Fibroblast of the conjunctiva (primary cell): ENCODE data around the gene PRR5L.

ENCODE experiments used
- DNase-seq: peaks from one replicate; pipeline ENCODE4 v3.0.0-alpha.2; 2010; ENCODE audit warnings: low read depth

Gene PRR5L

DNA sequence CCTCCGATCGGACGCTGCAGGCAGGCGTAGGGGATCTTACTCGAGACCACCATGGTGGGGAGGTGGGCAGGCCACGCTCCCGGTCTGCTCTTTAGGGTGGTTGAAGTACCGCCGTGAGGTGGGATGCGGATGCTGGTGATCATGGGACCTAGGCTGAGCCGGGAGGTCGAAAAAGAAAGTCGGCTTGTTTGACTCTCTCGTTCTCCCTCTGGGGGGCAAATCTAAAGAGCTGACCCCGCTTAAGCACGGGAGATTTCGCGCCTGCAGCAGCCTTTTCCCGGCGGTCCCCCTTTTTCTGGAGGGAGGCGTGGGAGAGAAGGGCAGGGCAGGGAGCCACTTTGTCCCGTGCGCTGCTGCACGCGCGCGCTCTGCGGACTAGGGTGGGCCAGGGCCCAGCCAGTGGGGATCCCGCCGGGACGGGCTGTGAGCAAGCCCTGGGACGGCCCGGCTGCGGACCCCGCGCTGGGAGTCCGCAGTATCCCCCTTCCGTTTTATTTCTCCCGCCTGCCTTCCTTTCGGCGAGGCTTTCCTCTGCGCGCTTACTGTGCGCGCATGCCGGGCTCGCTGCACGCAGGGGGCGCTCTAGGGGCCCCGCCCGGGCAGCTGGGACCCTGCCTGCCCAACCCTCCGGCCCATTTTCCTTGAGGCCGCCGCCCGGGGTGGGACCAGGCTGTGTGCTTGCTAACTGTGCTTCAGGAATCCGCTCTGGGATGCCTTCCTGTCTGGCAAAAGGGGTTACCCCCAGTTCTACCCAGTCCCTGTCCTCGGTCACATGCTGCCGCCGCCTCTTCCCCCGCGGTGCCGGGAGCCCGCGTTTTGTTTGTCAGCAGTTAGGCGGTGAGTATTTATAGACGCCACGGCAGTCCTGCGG, 81.0 kb downstream of the PRR5L start:
- DNase-seq: no peak

DNA sequence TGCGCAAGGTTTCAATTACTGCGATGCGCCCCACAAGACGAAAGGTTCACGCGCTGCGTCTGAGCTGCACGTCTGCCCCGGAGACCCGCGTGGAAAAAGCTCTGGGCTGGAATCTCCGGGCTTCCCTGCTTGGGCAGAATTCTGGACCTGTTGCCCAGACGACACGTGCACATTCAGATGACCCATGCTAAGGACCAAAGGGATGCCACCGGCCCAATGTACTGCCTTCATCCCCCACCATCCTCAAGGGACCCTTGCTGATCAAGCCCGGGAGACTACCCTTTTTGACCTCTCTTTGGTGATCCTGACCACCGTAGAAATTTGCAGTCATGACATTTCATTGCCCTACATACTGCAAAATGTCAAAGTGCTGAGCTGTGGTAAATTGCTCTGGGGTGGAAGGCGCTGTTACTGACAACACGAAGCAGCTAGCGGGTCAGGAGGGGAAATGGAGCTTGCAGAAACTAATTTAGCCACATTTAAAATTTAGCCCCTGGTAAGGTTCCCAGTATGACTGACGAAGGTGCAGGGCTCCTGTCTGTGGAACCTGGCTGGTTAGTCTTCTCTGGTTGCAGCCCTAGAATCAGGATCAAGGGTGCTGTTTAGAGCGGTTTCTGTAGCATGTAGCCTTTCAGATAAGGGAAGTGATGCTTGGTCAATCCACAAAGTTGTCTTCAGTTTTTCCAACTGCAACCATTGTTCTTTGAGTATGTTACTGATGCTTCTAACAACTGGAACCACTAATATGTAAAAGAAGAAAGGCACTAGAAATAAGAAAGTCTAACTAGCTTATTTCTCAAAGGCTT, 81.9 kb downstream of the PRR5L start:
- DNase-seq: no peak

DNA sequence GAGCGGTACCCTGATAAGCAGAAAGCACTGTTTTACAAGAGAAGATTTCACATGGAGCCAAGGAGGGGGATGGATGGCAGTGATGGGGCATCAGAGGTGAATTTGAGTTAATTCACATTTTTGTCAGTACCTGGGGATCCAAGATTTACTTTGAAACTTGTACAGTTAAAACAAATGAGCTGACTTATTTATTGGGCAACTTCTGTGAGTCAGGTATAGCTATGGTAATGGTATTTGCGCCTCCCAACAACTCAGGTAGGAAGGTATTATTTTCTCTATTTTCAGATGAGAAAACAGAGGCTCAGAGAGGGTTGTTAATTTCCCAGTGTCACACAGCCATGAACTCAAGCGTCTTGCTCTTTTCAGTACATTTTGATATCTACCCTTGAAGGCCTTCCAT, 83.6 kb downstream of the PRR5L start:
- DNase-seq: no peak

DNA sequence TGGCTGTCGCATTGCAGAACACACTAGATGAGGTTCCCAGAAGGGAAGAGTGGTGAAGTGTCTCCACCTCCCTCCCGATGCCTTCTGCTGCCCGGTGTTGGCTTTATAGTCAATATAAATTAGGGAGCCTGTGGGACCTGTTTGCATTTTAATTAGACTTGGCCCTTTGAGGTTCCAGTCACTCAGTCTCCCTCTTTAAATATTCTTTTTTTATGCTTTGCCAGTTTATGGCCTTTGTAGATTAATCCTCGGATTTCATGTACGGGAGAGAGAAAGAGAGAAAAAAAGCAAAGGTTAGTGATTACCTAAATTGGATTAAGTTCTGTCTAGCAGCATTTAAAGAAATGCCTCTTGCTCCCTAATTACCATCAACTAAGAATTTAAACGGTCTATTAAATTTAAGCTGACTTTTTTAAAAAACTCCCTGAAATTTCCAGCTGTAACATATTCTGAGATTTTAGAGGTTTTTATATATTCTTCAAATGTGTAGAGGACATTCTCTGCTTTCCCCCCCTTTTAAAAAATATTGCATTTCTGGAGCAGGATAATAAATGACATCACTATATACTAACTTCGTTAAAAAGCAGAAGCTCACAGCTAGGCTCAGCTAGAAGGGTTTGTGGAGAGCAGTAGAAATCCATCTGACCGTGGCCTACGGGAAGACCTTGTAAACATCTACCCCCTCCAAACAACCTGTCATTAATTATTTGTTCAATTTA, 84.4 kb downstream of the PRR5L start:
- DNase-seq: no peak

DNA sequence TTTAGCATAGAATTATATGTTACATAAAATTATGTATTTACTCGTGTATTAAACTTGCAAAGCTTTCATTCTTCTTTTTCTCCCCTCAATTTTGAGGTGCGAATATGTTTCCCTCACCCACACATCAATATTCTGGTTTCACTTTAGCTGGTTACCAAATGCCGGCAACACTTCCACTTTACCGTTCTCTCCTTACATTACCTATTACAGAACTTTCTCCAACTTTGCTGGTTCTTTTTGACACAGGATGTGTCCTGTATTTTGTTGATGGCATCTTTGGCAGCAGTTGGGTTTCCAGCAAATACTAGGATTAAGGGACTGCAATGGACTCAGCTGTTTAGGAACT, 84.9 kb downstream of the PRR5L start:
- DNase-seq: no peak

DNA sequence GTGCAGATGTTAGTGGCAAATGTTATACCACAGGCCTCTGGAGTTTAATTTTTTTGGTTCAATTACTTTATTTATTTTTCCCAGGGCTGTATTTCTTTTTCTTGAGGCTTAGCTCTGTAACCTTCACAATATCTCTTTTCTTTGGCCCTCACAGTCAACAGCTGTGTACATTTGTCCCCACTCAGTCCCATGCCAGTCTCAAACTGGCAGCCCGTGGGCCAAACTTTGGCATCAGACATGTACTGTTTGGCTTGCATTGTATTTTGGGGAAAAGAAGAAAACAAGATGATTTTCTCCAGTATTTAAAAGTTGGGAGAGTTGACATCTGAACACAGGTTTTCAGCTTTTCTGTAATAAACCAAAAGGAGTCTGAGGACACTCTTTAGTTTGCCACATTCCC, 87.1 kb downstream of the PRR5L start:
- DNase-seq: no peak

DNA sequence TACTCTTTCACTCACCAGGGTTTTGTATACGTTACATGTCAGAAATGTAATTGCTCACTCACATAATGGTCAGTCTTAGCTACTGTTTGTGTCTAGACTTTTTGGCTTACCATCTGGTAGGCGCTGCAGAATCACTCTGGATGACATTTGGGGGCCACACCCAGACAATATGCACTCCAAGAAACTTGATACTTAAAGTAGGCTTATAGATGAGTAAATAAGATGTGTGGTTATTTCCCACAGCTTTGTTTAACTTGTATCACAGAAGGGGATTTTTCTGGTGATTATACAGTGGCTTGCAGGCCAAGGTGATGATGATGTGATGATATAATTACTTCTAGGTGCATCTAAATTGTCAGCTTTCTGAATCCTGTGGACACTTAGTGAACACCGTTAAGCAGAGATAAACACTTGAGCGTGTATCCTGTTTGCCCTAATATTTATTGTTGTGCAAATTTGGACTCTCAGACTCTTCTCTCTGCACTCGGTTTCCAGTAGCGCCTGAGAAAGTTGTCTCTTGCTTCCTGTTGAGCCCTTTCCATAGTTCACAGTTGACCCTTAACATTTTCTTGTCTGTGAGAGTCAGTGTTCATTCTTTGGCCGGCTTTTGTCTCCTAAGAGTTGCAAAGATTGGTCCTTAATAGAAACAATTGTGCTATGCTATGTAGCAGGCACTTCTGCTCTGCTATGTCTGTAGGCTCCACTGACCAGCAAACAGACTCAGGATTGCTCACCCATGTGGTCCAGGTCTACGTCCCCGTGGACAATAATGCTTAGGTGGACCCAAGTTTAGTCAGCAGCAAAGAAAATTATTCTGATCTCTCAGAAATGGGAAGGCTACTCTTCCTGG, 89.3 kb downstream of the PRR5L start:
- peak; percentile 43 for DNase-seq

DNA sequence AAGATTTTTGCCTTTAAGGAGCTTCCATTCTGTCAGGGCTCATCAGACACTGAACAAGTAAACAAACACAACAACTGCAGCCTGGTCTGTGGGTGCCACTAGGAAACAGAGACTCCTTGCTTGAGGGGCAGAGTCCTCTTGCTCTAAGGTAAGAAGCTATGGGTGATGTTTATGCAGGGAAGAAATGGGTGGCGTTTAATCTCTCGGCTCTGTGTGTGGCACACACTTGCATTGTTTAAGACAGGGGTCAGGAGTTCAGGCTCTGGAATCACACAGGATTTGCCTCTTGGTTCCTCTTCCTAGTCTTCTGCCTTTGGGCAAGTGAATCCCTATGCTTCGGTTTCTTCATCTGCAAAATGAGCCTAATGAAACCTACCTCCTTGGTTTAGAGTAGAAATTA, 90.3 kb downstream of the PRR5L start:
- no peak for DNase-seq

DNA sequence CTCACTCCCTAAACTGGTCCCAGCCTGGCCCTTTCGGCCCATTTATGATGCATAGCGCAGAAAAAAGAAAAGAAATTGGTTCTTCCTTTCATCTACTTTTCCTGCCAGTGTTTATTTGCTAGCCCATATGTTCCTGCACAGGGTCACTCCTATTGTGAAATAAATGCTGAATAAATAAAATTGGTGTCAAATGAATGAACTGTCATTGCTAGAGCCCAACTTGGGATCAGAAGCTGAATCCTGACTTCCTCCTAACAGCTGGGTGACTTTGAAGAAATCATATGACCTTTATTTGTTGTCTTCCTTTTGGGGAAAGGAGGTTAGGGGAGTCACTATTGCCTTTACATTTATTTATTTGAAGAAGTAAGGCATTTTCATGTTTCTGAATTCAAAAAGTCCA, 92.0 kb downstream of the PRR5L start:
- no peak for DNase-seq

DNA sequence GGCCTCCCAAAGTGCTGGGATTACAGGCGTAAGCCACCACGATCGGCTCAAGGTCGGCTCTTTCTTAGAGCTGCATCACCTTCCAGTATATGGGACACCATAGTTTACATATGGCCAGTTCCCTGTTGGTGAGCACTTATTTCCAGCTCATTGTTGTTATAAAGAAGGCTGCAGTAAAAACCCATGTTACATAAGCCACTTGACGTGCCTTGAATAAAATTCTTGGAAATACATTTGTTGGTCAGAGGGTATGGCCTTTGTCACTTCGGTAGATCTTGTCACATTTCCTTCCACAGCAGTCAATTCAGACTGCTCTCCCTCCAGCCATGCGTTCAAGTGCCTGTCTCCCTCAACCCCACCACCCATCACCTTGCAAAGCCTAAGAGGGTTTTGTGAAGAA, 92.9 kb downstream of the PRR5L start:
- DNase-seq: no peak

DNA sequence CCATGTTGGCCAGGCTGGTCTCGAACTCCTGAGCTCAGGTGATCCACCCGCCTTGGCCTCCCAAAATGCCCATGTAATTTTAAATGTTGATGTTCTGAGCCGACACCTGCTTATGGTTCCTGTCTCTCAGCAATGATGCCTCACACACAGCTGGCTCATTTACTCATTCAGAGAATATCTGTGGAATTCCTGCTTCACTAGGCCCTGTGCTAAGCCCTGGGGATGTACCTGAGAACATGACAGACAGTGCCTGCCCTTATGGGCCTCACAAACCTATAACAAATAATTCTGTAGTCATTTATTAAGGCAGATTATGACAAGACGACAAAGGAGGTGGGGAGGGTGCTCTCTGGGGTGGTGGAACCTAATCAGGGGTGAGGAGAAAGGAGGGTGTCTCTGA, 93.7 kb downstream of the PRR5L start:
- DNase-seq: no peak

DNA sequence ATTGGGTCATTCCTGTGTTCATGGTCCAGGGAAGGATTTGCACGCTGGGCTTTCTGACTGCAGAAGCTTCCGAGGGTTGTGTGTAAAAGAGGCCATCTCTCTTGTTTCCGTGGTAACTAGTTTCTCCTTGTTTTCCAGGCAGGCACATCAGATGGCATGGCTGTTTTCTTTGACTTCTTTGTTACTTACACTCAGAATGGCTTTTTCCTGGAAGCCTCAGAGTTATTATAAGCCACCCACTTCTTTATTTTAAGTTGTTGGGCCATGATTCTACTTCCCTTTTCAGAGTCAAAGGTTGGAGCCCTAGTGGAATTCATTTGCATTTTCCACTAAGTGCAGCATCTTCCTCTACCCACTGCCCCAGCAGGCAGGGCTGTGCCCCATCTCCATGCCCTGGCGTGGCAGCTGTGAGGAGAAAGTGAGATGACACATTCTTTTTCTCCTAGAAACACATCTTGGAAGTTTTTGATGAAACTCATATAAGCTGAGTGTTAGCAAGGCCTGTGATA, 94.9 kb downstream of the PRR5L start:
- DNase-seq: no peak

DNA sequence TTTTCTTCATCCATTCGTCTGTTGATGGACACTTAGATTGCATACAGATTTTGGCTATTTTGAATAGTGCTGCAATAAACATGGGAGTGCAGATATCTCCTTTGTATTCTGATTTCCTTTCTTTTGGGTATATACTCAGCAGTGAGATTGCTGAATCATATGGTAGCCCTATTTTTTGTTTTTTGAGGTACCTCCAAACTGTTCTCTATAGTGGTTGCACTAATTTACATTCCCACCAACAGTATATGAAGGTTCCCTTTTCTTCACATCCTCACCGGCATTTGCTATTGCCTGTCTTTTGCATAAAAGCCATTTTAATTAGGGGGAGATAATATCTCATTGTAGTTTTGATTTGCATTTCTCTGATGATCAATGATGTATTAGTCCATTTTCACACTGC, 96.1 kb downstream of the PRR5L start:
- DNase-seq: no peak

DNA sequence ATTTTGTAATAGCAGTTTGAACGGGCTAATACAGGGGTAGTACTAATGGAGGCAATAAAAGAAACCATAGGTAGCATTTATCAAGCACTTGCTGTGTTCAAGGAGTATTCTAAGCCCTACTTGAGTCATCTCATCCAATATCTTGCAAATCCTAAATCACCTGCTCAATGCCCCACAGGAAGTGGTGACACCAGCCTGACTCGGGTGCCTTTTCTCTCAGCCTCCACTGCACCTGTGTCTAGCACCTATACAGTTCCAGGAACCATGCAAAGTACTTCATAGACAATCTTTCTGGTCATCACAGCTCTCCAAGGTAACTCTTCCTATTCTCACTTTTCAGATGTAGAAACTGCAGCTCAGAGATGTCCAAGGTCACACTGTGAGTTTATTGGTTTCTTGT, 98.0 kb downstream of the PRR5L start:
- DNase-seq: no peak

DNA sequence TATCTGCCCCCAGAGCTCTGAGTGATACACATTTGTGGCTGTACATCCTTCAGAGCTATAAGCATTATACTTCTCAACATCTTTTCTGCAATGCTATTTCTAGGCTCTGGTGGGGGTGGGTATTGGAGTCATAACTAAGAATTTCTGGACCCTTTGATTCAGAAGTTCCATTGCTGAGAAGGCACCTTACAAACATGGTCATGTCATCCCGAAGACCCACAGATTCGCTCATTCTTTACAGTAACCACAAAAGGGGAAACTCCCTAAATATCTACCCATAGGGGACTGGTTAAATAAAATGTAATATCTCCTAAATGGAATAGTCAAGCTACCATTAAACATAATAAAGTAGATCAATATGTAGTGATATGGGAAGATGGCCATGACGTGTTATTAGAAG, 98.8 kb downstream of the PRR5L start:
- DNase-seq: no peak

DNA sequence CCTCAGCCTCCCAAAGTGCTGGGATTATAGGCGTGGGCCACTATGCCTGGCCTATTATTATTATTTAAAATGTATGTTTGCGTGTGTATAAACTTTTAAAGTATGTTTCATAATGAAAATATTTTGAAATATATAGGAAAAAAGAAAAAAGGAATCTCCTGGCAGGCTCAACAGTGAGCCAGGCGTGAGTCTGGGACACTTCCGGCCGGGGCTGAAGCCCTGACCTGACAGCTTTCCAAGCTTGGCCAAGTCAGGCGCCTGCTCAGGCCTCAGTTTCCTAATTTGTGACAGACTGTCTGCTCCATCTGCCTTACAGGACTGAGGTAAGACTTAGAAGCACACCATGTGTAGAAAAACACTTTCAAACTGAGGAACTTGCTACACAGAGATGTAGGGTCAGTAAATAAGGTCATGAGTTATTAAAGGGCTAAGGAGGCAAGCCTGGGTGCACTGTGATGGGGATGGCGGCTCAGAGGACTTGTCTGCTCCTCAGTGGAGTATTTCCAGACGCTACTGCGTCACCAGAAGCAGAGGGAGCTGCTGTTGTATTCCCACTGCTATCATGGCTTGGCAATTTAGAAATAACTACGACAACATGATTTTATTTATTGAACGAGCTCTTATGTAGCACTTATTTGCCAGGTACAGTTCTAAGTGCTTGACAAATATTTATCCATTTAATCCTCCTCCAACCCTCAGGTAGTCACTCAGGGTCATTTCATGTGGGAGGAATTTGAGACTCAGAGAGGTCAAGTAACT, 100.1 kb downstream of the PRR5L start:
- DNase-seq: no peak

DNA sequence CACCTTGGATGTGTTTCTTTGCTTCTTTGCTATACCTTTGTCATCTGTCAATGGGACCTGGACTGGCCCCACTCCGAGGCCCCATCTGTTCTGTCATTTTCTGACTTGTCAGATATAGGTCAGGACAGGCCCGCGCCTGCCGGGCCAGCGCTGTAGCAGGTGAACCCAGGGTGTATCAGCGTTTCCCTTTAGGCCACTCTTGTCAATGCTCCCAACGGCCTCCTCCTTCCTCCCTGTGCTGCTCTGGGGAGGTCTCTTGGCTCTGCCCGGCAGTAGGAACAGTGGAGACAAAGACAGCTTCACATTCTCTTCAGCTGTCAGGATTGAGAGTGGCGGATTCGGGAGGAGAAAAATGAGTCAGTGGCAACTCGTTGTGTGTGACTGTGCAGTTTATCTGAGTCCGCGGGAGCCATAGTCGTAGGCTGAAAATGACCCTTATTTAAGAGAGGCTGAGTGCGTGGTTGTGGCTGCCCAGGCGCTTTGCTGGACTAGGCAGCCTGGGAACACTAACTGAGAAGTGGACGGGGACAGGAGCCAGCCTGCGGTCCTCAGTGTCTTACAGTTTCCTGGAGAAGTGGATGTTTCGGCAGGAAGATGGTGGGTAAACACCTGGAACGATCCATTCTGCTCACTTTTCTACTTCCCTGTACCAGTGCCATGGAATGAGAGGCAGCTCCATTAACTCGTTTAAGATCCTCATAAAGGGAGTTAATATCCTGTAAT, 102.3 kb downstream of the PRR5L start:
- no peak for DNase-seq

DNA sequence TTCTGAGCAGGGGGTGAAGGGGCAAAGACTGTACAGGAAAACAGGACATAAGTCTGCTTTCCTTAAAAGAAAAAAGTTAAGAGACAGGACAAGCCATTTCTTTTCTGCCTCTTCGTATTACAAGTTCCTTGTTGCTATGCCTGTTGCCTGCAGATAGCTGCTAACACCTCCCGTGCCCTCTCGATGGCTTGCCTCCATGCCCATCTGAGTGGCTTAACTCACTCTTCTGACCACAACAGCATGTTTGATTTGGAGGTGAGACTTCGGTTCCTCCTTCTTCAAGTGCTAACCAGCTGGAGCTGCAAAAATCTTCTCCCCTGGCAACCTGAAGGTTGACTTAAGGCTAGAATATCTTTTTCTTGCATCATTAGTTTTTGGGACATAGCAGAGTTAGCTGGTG, 103.1 kb downstream of the PRR5L start:
- DNase-seq: no peak

DNA sequence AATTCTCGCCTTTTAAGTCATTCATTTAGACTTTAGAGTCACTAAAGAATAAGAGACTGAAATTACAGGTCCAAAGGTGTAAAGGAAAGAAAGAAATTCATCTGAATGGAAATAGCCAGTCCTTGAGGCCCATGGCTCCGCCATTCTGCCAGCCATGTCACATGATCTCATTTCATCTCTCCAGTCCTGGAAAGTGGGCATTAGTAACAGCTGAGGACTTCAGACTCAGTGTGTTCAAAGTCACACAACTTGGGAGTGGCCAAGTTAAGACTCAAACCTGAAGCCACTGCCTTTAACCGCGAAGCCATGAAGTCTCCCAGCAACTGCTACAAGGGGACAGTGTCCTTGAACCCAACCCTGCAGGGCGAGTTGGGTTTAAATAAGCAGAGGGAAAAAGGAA, 103.7 kb downstream of the PRR5L start:
- no peak for DNase-seq

DNA sequence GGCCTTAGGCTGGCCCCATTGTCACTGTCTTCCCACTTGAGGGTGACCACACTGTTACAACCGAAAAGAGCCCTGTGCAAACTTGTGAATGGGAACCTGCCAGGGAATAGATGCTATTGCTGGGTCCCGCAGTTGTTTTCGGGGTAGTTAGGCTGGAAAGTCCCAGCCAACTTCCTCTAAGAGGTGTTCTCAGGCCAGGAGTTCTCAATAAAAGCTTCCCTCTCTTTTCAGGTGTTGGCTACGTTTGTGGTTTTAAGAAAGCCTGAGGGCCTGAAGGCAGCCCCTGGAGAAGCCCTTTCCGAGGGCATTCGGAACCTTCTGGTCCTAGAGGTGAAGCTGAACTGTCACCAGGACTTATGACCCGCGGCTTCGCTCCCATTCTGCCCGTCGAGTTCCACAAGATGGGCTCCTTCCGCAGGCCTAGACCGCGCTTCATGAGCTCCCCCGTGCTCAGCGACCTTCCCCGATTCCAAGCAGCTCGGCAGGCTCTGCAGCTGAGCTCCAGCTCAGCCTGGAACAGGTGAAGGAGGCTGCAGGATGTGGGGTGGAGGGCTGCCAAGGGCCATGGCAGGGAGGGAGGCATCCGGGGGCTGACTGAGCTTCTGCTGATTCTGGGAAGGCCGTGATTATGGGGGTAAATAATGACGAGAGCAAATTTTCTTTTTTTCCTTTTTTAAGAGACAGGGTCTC, 104.8 kb downstream of the PRR5L start:
- no peak for DNase-seq
